ENCODE measurements around the gene CALML3. TPM values are rescaled to one million over a fixed set of nuclear protein-coding genes. Genes with fewer than 3 reads are reported as not detected.

Gene CALML3
- total RNA-seq, 1 experiment from 2014 or later = not detected

- BruUV-seq (replicated peaks) = no TSS peak
Measured at GRCh38 chr10:5570007-5570655, 45.4 kb downstream of the CALML3 start.

GRCh38 chr10:5570979-5571810 lies 46.4 kb downstream of the CALML3 start:
- no peaks in the 10 kb centered on the region for H3K36me3 ChIP-seq (ENCODE audit: low read depth, low read length)
- POLR2A ChIA-PET (ENCODE audit: unreplicated experiment) = no interaction called here
- no peaks in the 10 kb centered on the region for H3F3A ChIP-seq (ENCODE audit: low read length, unreplicated experiment)
- BruUV-seq (replicated peaks) = no TSS peak
- no peak overlapping the region for H3K4me3 ChIP-seq (ENCODE audit: low read length)
- no peak overlapping the region for H2AFZ ChIP-seq (ENCODE audit: low read length)
- H3K4me1 ChIP-seq (ENCODE audit: insufficient read depth, low read length) = peaks cover 27% of the 10 kb centered on the region
- H3K79me2 ChIP-seq (ENCODE audit: low read length) = no peaks in the 10 kb centered on the region
- no peaks in the 10 kb centered on the region for H3K9me2 ChIP-seq (replicated peaks; ENCODE audit: low read length)
- H3K27me3 ChIP-seq (ENCODE audit: low read length) = no peaks in the 10 kb centered on the region
- DNase-seq = no peak
- CTCF ChIA-PET = no interaction called here
- ATAC-seq = no peak
- H3K9me3 ChIP-seq (ENCODE audit: low read length) = no peaks in the 10 kb centered on the region
- no peaks in the 10 kb centered on the region for H4K20me1 ChIP-seq (ENCODE audit: low read length)
- no peak overlapping the region for H3K4me2 ChIP-seq (ENCODE audit: low read length)
- H3K27ac ChIP-seq (ENCODE audit: low read length) = no peak overlapping the region
- intact Hi-C loops (cut with micrococcal nuclease) = no loop called here
- TF ChIP-seq CTCF (conservative IDR thresholded peaks at IDR 0.05; ENCODE audit: low read depth, low read length) (no peak), EZH2 (IDR thresholded peaks at IDR 0.05; ENCODE audit: low read length, unreplicated experiment) (no peak)
- no peak overlapping the region for H3K9ac ChIP-seq (ENCODE audit: low read length)

More at GRCh38 chr10:5570007-5570655, 45.4 kb downstream of the CALML3 start:
- POLR2A ChIA-PET (ENCODE audit: unreplicated experiment) = no interaction called here
- intact Hi-C loops (cut with micrococcal nuclease) = no loop called here
- ATAC-seq (no peak), DNase-seq (no peak)
- Histone ChIP-seq H3K9me3 (ENCODE audit: low read length) (no peaks in the 10 kb centered on the region), H3K9me2 (replicated peaks; ENCODE audit: low read length) (no peaks in the 10 kb centered on the region), H2AFZ (ENCODE audit: low read length) (no peak overlapping the region), H3K36me3 (ENCODE audit: low read depth, low read length) (no peaks in the 10 kb centered on the region), H3K27me3 (ENCODE audit: low read length) (no peaks in the 10 kb centered on the region), H3K27ac (ENCODE audit: low read length) (no peak overlapping the region), H3K79me2 (ENCODE audit: low read length) (no peaks in the 10 kb centered on the region), H3K4me2 (ENCODE audit: low read length) (no peak overlapping the region), H3K4me3 (ENCODE audit: low read length) (no peak overlapping the region), H3K9ac (ENCODE audit: low read length) (no peak overlapping the region), H3F3A (ENCODE audit: low read length, unreplicated experiment) (no peaks in the 10 kb centered on the region), H4K20me1 (ENCODE audit: low read length) (no peaks in the 10 kb centered on the region), H3K4me1 (ENCODE audit: insufficient read depth, low read length) (peaks cover 29% of the 10 kb centered on the region)
- TF ChIP-seq EZH2phosphoT487 (IDR thresholded peaks at IDR 0.05; ENCODE audit: borderline replicate concordance, low read length) (no peak), CTCF (conservative IDR thresholded peaks at IDR 0.05; ENCODE audit: low read depth, low read length) (no peak), EZH2 (IDR thresholded peaks at IDR 0.05; ENCODE audit: low read length, unreplicated experiment) (no peak)
- CTCF ChIA-PET = no interaction called here

- H4K20me1 ChIP-seq (ENCODE audit: low read length) = no peaks in the 10 kb centered on the region
- no peaks in the 10 kb centered on the region for H3F3A ChIP-seq (ENCODE audit: low read length, unreplicated experiment)
- no peak overlapping the region for H3K9ac ChIP-seq (ENCODE audit: low read length)
- POLR2A ChIA-PET (ENCODE audit: unreplicated experiment) = no interaction called here
- no peak overlapping the region for H3K4me3 ChIP-seq (ENCODE audit: low read length)
- no peaks in the 10 kb centered on the region for H3K27me3 ChIP-seq (ENCODE audit: low read length)
- no peaks in the 10 kb centered on the region for H3K79me2 ChIP-seq (ENCODE audit: low read length)
- H2AFZ ChIP-seq (ENCODE audit: low read length) = no peak overlapping the region
- TF ChIP-seq EZH2phosphoT487 (IDR thresholded peaks at IDR 0.05; ENCODE audit: borderline replicate concordance, low read length) (no peak), CTCF (conservative IDR thresholded peaks at IDR 0.05; ENCODE audit: low read depth, low read length) (no peak), EZH2 (IDR thresholded peaks at IDR 0.05; ENCODE audit: low read length, unreplicated experiment) (no peak)
- no peak overlapping the region for H3K4me2 ChIP-seq (ENCODE audit: low read length)
- no peak overlapping the region for H3K27ac ChIP-seq (ENCODE audit: low read length)
- ATAC-seq = no peak
- peaks cover 21% of the 10 kb centered on the region; the same call in 1 of the 2 replicates for H3K4me1 ChIP-seq (ENCODE audit: insufficient read depth, low read length)
- no peaks in the 10 kb centered on the region for H3K9me2 ChIP-seq (replicated peaks; ENCODE audit: low read length)
- BruUV-seq (replicated peaks) = no TSS peak
- intact Hi-C loops (cut with micrococcal nuclease) = no loop called here
- no peaks in the 10 kb centered on the region for H3K9me3 ChIP-seq (ENCODE audit: low read length)
- CTCF ChIA-PET = no interaction called here
- H3K36me3 ChIP-seq (ENCODE audit: low read depth, low read length) = no peaks in the 10 kb centered on the region
- DNase-seq = no peak
Measured at GRCh38 chr10:5571826-5572225, 47.1 kb downstream of the CALML3 start.

All from PC-3 (cell line).